Stimulated activated CD4-positive, alpha-beta T cell treated with anti-CD3 and anti-CD28 coated beads, Interleukin-12 subunit alpha, Interleukin-12 subunit beta, amount 100 ng/mL, for 24 hours (primary cell): ENCODE data around the gene SH2D7.
"Not testable (repeated sequence)": the region's sequence is repeated elsewhere in the genome, so short reads cannot be mapped to it uniquely, and the experiment has no call there.

ENCODE experiments used
- DNase-seq, 2 experiments: peaks; one replicate each; pipeline ENCODE4 v3.0.0-alpha.2; 2020; ENCODE audit warnings: low read depth in 2 of 2

The SH2D7 gene

GRCh38 chr15:78142332-78142731 lies 50.0 kb downstream of the SH2D7 start:
- no peak for DNase-seq

GRCh38 chr15:78146425-78147154 lies 54.2 kb downstream of the SH2D7 start:
- no peak for DNase-seq

GRCh38 chr15:78147566-78147965 lies 55.2 kb downstream of the SH2D7 start:
- DNase-seq: no peak

GRCh38 chr15:78148392-78149067 lies 56.2 kb downstream of the SH2D7 start:
- DNase-seq: no peak

- peak; percentile 99 to 100 for DNase-seq
Observed at GRCh38 chr15:78149068-78149804, 56.9 kb downstream of the SH2D7 start, which contains the start of gene IDH3A. TSS of gene IDH3A (plus strand) at chr15:78149362. CDS start at chr15:78149404, 42 bp downstream.

- DNase-seq: no peak
Observed at GRCh38 chr15:78149805-78150751, 57.7 kb downstream of the SH2D7 start.

GRCh38 chr15:78151075-78151474 lies 58.7 kb downstream of the SH2D7 start:
- DNase-seq: not testable (repeated sequence)
